GM19395 (cell line): ENCODE results near the gene NTNG1.
"Not testable (repeated sequence)": the region's sequence is repeated elsewhere in the genome, so short reads cannot be mapped to it uniquely, and the experiment has no call there.

Experiments used
- ATAC-seq: cut with Tn5 transposase; IDR thresholded peaks from one replicate; pipeline ENCODE4 v1.9.1; 2021; ENCODE audit warnings: mild to moderate bottlenecking, moderate library complexity; ENCODE audit not compliant: unreplicated experiment

NTNG1 gene

DNA sequence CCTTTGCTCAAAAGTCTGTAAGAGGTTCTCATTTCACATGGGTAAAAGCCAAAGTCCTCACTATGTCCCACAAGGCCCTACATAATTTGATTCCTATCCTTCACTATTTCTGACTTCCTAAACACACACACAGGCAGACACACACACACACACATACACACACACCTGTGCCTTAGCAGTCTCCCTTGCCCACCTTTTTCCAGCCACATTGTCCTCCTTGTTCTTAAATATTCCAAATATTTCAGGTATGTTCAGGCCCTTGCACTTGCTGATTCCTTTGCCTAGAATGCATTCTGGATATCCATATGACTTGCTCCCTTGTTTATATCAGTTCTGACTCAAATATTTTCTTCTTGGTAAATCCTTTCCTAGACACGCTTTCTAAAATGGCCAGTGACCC, 54.6 kb downstream of the NTNG1 start:
- no peak for ATAC-seq

DNA sequence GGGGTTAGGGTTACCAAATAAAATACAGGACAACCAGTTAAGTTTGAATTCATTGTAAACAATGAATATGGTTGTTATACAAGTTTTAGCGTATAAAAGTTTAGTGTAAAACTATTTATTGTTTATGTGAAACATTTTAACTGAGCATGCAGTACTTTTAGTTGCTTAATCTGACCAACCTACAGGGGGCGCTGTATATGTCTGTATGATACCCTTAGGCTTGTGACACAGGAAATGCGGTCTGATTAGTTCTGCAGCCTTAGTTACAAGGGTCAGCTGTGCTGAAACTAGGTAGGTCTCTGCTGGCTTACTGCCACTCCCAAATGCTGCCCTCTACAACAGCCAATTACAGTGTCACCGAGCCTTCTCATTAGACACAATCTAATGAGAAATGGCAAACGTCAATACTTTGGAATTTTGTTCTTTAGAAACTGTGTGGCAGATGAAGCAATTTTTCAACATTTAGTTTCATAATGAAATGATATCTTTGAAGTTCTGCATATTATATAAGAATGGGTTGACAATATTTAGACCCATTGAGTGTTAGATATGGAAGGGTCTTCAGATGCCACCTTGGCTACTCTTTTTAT, 56.2 kb downstream of the NTNG1 start:
- peak; percentile 96 for ATAC-seq

DNA sequence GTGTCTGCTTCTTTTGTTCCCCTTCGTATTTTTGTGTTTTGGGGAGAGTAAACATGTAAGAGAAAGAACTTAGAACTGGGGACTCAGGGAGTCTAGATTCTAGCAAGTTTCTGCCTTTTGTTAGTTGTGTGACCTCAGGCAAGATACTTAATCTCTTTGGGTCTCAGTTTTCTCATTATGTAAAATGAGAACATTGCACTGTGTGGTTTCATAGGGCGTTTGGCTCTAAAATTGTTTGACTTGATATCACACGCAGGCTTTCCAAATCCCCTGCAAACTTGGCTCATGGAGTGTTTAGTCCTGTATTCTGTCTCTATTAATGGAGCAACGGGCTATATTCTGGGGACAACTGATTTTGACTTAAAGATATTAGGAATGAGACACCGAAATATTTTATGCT, 57.7 kb downstream of the NTNG1 start:
- ATAC-seq, result no peak

DNA sequence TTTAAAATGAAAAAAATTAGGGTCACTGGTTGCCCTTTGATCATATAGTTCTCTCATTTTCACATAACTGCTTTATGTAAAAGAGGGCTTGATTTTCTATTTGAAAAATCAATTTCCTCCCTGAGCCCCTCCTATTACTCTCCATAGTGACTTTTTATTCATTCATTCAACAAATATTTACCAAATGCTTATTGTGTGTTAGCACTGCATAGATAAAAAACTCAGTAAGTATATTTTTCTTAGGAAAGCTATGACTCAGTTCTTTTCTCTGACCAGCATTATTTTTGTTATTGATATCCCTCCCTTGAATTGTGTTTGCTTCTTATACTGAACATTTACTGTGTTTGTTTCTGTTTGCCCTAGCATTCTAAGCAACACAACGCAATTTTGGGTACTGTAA, 59.8 kb downstream of the NTNG1 start:
- ATAC-seq, result no peak

DNA sequence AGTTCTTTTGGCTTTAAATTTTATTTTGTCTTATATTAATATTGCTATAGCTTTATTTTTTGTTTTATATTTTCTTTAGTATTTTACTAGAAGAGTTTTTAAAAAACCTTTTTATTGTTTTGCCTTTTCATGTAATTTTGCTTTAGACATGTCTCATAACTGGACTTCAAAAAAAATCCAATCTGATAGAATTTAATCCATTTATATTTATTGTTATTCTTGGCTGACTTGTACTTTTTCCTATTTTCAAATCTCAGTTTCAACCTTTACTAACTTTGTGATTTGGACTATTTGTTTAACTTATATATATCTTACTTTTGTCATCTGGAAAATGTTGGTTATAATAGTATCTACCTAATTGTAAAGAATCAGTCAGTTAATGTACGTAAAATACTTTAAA, 61.2 kb downstream of the NTNG1 start:
- ATAC-seq, result no peak

DNA sequence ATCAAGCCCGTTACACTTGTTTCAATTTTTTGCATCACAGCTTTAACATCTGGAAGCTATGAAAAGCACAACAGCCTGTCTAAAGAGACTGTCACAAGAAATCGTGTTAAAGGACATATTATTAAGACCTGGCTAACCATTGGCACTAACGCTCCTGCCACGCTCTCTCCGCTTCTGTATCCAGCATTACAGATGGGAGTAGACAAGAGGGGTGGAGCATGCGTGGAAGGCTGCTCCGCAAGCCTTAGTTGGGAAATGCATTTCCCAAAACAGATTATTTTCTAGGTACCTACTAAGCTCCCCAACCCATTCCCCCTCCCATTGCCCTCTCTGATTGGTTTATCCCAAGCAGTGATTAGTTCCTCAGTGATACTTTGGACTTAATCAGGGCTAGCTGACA, 72.4 kb downstream of the NTNG1 start:
- no peak for ATAC-seq

DNA sequence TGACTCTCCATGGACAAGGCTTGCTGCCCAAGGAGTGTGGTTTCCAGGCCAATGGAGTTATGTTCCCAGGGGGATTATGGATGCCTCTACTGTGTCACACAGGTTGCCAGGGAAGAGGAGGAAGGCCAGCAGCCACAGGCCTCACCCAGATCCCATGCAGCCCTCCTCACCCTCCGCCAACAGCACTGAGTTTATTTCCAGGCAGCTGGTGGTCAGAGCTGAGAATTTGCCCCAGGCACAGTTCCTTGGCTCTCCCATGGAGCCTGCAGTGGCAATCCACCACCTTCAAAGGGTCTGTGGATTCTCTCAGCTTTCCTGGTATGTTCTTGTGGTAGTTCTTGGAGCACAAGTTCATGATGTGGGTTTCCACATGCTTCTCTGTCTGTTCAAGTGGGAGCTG, 79.2 kb downstream of the NTNG1 start:
- ATAC-seq, result no peak

DNA sequence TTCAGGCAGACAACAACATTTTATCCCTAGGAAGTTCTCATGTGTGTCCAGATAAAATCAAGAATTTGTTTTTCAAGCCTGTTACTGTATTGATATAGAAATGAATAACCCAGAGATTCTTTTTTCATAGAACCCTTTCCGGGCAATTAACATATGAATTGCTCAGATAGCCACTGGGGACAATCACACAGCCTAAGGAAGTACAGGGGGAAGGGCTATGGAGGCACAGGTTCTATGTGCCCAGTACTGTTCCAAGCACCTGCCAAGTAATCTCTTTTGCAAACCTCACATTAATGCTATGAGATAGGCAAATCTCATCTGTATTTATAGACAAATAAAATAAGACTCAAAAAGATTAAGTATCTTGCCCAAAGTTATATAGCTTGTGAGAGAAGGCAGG, 84.9 kb downstream of the NTNG1 start:
- ATAC-seq, result no peak

DNA sequence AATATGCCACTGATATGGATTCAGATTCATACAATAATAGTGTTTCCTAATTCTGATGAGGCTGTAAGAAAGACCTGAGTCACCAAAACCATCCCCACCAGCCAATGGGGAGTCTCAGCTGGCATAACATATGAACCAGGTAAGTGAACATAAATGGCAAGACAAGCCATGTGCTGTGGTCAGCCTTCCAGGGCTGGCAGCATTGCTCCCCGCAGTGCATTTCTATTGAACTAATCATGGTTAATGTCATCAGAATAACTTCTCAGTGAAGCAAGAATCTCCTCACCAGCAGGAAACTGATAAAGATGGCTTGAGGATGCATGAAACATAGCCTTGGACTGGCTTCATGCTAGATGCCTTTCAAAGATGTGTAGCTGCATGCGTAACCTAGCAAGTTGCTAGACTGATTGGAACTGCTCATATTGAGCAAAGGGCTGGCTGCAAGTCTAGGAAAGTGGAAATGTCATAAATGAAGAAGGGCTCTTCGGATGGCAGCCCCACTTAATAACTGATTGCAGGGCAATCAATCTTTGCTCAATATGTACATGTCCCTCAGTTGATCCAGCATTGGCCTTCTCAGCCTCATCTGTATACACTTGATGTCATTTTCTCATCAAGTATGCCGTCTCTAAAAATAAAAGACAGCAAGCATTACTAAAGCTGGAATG, 88.0 kb downstream of the NTNG1 start:
- ATAC-seq, result no peak

DNA sequence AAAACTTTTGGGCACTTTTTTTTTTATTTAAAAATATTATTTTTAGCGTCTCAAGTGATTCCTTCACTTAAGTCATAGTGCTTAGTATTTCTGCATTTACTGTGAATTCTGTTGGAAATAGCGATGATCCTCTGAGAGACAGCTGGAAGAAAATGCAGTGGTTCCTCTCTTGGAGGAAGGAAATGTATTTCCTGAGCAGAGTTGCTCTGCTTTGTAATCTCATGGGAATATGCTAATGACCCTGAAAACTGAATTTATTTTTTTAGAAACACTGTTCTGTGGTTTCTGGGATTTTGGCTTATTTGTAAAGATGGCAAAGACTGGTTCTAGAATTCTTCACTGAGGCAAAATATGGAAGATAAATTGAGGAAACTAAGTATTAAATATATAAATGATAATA, 88.9 kb downstream of the NTNG1 start:
- no peak for ATAC-seq

DNA sequence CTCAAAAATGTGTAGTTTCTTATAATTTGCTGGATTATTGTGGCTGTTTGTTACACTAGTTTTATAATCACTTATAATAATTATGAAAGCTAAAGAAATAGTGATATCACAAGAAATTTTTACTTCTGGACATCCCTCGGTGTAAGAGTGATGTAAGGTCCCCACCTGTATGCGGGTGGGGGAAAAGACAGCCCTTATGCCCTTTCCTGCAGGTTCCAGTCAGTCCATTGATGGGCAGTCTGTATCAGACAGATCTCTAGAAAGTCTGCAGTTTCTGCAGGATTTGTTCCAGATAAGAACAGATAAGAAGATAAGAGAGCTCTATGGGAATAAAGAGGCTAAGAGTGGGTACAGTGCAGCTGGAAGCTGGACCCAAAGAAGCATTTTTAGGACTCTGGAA, 89.3 kb downstream of the NTNG1 start:
- no peak for ATAC-seq

DNA sequence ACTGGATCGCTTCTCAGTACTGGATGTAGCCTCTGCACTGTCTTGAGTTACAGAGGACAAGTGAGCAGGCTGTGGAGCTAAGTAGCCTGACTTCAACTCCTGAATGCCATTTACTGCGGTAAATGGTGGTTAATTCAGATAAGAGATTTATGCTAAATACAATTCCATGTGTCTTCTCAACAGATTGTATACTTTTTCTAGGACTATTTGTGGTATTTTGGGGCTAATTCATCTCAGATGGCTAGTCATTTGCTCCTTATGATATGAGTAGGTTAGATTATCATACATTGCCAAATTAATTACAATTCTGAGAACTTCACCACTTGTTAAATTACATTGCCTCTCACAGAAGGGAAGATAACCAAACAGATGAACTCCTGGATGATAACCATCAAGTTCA, 90.5 kb downstream of the NTNG1 start:
- ATAC-seq, result no peak

DNA sequence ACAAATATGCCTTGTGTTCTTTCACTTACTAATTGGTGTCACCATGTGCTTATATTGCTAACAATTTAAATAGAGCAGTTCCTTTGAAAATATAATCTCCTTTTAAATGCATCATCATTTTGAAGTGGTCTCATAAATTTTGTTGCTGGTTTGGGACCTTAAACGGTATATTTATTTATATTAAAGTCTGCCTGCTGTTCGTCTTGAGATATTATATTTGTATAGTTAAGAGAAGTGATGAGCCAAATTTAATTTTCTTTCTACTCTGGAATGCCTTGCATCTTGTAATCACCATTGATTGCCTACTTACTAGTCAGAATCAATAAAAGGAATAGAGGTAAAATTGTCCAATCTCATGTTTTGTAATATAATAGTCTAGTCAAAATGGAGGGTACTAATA, 91.6 kb downstream of the NTNG1 start:
- ATAC-seq, result no peak

DNA sequence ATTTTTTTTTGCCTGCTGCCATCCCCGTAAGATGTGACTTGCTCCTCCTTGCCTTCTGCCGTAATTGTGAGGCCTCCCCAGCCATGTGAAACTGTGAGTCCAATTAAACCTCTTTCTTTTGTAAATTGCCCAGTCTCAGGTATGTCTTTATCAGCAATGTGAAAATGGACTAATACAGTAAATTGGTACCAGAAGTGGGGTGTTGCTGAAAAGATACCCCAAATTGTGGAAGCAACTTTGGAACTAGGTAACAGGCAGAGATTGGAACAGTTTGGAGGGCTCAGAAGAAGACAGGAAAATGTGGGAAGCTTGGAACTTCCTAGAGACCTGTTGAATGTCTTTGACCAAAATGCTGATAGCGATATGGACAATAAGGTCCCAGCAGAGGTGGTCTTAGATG, 95.9 kb downstream of the NTNG1 start:
- ATAC-seq, result not testable (repeated sequence)

DNA sequence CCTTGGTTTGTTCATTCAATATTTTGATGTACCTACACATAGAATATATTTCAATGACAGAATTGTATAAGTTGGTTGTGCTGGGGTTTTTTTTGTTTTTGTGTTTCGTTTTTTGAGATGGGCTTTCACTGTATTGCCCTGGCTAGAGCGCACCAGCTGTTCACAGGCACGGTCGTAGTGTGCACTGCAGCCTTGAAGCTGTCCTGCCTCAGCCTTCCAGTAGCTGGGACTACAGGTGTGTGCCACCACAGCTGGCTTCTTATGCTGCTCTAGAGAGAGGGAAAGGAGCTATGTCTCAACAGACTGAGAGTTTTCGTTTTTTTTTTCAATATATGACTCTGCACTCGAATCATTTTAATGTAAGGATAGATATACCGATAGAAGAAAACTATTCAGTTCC, 102.6 kb downstream of the NTNG1 start:
- no peak for ATAC-seq

DNA sequence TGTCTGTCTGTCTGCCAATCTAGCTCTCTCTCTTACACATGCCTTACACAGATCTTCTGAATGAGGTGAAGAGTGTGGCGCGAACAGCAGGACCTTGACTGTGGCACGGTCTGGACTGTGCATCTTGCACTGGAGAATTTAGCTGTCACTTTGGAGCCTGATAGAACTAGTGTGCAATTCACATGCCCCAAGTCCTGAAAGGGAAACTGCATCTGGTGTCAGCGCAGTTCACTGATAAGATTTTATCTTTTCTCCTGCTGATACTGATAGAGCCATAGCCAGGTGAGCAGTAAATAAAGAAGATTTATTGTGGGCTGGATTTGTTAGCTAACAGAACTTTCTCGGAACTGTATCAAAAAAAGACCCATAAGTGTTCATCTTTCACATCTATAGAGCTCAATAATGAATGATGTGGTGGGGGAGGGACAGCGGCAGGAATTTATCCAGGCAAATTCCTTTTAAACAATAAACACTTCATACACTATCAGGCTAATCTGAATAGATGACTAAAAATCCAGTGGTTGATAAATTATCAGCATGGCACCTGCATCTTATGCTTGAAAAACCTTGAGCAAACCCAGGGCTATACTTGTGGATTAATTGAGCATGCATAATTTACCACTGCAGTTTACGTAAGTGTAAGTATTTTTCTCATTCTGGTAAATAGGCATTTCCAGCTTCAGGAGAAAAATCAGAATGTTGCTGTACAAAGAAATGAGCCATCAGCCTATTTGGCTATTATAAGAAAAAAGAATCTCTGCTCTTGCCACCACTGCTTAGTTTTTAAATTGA, 104.1 kb downstream of the NTNG1 start:
- no peak for ATAC-seq

DNA sequence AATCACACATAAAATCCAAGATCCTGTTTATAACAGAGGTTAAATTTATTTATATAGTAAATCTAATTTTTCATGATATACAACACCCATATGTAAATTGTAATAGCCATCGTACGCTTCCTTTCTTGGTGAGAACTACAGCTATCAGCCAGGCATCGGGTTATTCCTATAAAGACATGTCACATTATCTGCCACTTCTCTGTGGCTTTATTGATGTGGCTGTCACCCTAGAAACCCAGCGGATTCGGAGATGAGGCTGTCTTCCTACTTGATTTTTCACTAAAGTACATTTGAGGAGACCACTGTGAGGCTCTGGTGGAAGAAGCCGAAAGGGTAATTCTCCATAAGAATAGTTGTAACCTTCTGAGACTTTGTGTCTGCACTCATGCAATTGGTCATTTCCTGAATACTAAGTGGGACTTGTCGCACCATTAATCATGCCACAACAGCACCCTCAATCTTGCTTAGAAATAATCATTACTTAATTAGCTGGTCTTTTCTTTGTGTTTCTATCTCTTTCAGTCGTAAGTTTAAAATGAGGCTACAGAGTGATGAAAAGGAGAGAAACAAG, 106.0 kb downstream of the NTNG1 start:
- ATAC-seq, result peak; percentile 58

DNA sequence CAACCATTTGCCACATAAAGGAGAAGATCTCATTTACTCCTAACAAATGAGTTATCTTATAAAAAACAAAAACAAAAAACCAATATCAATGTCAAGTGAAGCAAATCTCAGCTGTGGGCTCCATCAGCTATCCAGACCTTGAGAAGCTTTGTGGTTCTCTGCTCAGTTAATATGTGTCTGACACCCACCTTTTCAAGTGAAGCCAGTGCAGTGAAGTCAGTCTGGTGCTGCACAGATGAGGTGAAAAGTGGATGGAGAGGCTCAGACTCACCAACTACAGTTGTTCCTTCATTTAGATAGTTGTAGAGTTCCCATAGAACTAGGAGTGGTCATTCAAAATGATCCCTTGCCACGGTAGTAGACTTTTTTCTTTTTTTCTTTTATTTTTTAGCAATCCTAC, 106.8 kb downstream of the NTNG1 start:
- ATAC-seq, result no peak

DNA sequence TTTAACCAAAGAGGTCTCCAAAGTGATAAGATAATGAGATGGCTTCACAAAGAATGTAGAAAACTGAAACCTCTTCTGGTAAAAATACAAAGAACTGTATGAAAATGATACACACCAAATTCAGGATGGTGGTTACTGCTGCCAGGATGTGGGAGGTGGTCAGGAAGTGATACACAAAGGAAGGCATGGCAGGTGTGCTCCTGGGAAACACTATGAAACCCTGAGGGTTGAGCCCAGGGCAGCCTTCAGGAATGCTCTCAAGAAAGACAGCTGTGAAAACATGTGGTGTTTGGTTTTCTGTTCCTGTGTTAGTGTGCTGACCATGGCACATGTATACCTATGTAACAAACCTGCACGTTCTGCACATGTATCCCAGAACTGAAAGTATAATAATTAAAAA, 109.3 kb downstream of the NTNG1 start:
- ATAC-seq, result peak; percentile 42

DNA sequence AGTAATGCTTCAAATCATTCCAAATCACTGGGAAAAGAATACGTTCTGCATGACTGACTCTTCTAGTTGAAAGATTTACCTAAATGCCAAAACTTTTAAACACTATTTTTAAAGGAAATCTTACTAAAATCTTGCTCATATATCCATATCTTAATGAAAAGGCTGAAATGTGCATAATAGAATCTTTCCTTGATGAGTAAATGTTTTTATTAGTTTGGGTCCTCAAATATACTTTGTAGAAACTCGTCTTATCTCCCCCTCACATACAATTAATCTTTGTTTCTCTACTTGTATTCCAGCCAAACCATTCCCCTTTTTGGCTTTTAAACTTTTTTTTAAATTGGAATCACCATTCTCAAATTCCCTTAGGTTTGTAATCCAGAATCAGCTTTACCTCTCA, 110.2 kb downstream of the NTNG1 start:
- no peak for ATAC-seq

DNA sequence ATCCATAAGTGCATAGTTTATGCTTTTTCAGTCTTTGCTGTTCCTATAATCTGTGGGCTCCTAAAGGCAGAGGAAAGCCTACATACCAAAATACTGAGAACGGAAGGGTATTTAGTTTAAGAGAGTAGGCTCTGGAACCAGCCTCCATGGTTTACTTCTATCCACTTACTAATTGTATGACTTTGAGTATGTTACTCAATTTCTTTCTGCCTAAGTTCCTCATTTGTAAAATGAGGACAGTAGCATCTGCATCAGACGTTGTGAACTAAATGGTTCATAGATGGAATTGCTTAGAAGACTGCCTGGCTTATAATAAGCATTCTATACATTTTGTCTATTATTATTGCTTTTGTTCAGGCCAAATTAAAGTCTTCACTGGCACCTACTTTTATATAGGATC, 111.0 kb downstream of the NTNG1 start:
- no peak for ATAC-seq

DNA sequence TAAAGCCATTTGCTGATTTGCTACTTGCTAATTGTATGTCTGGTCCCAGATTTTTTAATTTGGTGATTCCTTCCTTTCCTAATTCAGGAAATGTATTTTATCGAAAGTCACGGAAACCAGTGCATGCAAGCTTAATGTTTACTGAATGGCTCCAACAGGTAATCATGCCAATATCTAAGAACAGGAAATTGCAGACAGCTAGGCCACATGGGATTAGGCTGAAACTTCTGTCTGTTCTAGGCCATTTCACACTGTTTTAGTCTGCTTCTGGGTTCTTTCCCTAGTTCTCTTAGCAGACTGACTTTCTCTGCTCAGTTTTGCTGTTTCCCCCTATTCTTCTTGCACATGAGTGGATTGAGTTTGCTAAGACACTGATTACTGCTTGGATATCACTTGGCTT, 111.4 kb downstream of the NTNG1 start:
- ATAC-seq, result no peak
